AG04449 (cell line): ENCODE results near the gene NISCH.

Experiments used
- CTCF ChIA-PET: fragments of 350-600 bp; formaldehyde crosslinking; extraction: SDS; loops from one replicate; lab custom pipeline; 2021; ENCODE audit warnings: antibody characterized with exemption; lab: Yijun Ruan, JAX
- POLR2A ChIA-PET: fragments of 400-600, 350-600 bp; formaldehyde crosslinking; extraction: SDS; loops from one replicate; lab custom pipeline; 2020; ENCODE audit warnings: antibody characterized with exemption, inconsistent platforms; lab: Yijun Ruan, JAX
- DNase-seq: peaks from one replicate; pipeline ENCODE4 v3.0.0-alpha.2; 2010; ENCODE audit warnings: low read depth, low spot score
- H3K4me3 ChIP-seq: 2 replicates; pipeline ENCODE4 v1.5.1; 2011; ENCODE audit warnings: low read depth, mild to moderate bottlenecking, control low read depth, low read length
- CTCF ChIP-seq: IDR thresholded peaks from one replicate; pipeline ENCODE4 v1.5.1; 2011; ENCODE audit warnings: mild to moderate bottlenecking, moderate library complexity, low read length, control low read depth, inconsistent platforms; ENCODE audit not compliant: insufficient read depth; ENCODE audit errors: missing control alignments

Gene NISCH

GRCh38 chr3:52441091-52441771 is 14.2 kb upstream of the NISCH start:
- DNase-seq, result no peak
- POLR2A ChIA-PET, result no interaction called here
- CTCF ChIA-PET, result interaction anchor here (1.3 to 26.2 kb wide), 2 partner anchors 9 to 16 kb away, joined by 3 to 1004 read pairs; no protein-coding TSS in a partner anchor
- TF ChIP-seq CTCF, result no peak
- H3K4me3 ChIP-seq, result no peak overlapping the region

GRCh38 chr3:52441772-52442332 is 13.6 kb upstream of the NISCH start:
- no peak for TF ChIP-seq CTCF
- no peak for DNase-seq
- ChIA-PET CTCF (interaction anchor here (1.3 to 26.2 kb wide), 2 partner anchors 8 to 16 kb away, joined by 3 to 1004 read pairs; no protein-coding TSS in a partner anchor), POLR2A (no interaction called here)
- no peak overlapping the region for H3K4me3 ChIP-seq

GRCh38 chr3:52442409-52443267 is 12.8 kb upstream of the NISCH start:
- no peak for TF ChIP-seq CTCF
- ChIA-PET CTCF (interaction anchor here (26.2 kb wide), 1 partner anchor 17 kb away, joined by 1004 read pairs; no protein-coding TSS in a partner anchor), POLR2A (no interaction called here)
- no peak for DNase-seq
- H3K4me3 ChIP-seq, result no peak overlapping the region

GRCh38 chr3:52443268-52443610 is 12.2 kb upstream of the NISCH start:
- ChIA-PET POLR2A (no interaction called here), CTCF (interaction anchor here (26.2 kb wide), 1 partner anchor 18 kb away, joined by 1004 read pairs; no protein-coding TSS in a partner anchor)
- no peak for DNase-seq
- no peak overlapping the region for H3K4me3 ChIP-seq
- TF ChIP-seq CTCF, result no peak

- ChIA-PET POLR2A (no interaction called here), CTCF (interaction anchor here (1.5 to 26.2 kb wide), 4 partner anchors 12 to 224 kb away, joined by 3 to 1004 read pairs (median 42); partner anchors contain the start of genes NISCH and TNNC1)
- no peak for TF ChIP-seq CTCF
- no peak overlapping the region for H3K4me3 ChIP-seq
- DNase-seq, result no peak
Observed at GRCh38 chr3:52443791-52444687, 11.4 kb upstream of the NISCH start.
